HG03280 (cell line): ENCODE measurements around the gene MYO9A.

ENCODE experiments used
- ATAC-seq: cut with Tn5 transposase; IDR thresholded peaks from one replicate; pipeline ENCODE4 v1.9.1; 2021; ENCODE audit warnings: mild to moderate bottlenecking, moderate library complexity; ENCODE audit not compliant: unreplicated experiment

MYO9A gene, protein sequence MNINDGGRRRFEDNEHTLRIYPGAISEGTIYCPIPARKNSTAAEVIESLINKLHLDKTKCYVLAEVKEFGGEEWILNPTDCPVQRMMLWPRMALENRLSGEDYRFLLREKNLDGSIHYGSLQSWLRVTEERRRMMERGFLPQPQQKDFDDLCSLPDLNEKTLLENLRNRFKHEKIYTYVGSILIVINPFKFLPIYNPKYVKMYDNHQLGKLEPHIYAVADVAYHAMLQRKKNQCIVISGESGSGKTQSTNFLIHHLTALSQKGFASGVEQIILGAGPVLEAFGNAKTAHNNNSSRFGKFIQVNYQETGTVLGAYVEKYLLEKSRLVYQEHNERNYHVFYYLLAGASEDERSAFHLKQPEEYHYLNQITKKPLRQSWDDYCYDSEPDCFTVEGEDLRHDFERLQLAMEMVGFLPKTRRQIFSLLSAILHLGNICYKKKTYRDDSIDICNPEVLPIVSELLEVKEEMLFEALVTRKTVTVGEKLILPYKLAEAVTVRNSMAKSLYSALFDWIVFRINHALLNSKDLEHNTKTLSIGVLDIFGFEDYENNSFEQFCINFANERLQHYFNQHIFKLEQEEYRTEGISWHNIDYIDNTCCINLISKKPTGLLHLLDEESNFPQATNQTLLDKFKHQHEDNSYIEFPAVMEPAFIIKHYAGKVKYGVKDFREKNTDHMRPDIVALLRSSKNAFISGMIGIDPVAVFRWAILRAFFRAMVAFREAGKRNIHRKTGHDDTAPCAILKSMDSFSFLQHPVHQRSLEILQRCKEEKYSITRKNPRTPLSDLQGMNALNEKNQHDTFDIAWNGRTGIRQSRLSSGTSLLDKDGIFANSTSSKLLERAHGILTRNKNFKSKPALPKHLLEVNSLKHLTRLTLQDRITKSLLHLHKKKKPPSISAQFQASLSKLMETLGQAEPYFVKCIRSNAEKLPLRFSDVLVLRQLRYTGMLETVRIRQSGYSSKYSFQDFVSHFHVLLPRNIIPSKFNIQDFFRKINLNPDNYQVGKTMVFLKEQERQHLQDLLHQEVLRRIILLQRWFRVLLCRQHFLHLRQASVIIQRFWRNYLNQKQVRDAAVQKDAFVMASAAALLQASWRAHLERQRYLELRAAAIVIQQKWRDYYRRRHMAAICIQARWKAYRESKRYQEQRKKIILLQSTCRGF (N-terminal part only)

DNA sequence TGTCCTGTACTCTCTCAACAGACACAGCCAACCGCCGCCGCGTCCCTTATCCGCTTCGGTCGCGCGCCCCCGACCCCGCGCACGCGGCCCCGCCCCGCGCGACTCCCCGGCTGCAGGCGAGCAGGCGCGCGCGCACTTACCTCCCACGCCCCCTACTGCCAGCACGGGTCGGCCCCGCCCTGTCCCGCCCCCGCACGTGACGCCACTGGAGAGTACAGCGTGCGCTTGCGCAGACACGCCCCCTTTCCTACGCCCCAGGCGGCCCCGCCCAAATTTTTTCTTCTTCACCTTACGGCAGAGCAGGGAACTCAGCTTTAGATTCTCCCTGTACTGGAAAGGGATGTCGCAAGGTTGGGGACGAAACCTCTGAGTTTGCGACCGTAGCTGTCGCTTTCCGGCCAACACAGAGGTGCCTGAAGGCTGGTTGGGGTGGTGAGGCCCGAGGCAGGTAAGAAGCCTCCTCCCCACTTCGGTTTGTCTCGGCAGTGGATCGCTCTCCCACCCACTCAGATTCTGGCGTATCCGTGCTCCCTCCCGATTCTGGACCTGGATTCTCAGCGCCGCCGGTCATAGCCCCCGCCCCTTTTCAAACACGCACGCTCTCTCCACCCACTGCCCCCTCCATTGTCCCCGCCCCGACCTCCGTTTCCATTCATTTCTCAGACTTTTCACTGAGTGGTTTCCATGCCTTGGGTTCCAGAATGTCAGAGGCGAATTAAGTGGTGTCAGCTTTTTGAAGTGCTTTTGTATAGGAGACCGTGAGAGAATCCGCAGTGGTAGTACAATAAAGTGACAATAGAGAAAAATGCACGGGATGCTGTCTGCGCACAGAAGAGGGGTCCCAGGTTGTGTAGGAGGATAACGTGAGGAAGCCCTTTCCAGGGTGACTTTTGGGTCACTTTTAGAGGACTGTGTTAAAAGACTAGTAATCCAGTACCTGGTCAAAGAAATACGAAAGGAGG is at the start of gene MYO9A, which contains the start of gene SENP8:
TSS of gene MYO9A (minus strand) at position 134 of the 962 bp plus-strand sequence. CDS start 71,587 bp downstream, outside the sequence.
TSS of gene SENP8 (plus strand) at position 387 of the 962 bp plus-strand sequence. CDS start 21,221 bp downstream, outside the sequence.
- ATAC-seq: peak; percentile 65

DNA sequence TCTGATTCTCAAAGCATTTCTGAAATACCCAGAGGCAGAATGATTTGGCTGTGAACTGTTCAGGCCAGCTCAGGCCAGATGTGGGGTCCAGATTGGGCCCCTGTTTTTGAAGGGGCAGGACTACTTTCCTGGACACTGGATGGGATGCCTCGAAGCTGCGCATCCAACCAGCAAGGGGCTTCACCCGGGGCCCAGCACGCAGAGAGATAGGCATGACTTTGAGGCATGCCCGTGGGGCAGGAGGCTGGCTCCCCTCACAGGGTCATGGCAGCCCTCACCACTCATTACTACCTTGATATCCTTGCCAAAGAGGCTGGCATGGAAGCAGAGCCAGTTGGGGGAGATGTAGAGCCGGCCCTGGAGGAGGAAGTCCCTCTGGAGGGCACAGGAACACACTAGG is 49.5 kb upstream of the MYO9A start:
- ATAC-seq: no peak

DNA sequence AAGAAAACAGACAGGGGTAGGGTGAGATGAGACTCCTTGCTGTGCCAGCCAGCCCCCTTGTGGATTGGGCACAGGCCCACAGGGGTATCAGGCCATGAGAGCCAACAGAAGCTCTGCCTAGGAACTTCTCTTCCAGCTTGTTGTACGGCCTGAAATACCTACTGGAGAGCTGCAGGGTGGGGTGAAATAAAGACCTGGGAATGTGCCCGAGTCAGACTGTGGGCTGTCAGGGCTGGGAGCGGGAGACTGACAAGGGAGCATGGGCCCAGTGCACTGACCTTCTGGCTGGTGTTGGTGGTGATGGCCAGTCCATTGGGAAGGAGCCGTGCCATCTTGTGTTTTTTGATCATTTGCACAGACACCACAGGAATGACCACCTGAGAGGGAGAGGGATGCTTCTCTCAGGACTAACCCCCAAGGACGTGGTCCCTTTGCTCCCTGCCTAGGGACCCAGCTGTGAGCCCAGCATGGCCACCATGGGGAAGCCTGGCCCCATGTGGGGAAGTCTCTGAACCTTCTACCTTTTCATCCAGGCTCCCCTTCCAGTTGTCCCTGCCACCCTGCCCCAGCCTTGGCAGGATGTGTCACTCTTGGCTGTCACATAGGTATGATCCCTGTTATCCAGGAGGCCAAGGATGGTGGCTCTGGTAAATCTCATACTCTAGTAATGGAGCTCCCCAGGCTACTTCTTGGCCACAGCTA is 48.9 kb upstream of the MYO9A start:
- no peak for ATAC-seq

DNA sequence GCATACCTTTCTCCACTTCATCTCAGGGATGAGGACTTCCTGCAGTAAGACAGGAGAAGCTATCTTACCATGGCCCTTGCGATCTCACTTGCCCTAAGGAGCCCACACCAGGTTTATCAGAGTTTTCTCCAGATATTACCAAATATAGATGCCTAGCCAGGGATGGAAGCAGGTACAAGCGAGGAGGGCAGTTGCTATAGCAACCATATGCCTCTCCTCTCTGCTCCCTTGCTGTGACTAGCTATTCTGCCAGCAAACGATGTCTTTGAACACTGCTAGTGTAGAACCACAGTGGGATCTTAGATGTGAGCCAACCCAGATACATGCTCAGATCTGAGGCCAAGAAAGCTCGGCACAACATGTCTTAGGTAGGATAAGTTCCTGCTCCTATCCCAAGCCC is 45.8 kb upstream of the MYO9A start:
- no peak for ATAC-seq

DNA sequence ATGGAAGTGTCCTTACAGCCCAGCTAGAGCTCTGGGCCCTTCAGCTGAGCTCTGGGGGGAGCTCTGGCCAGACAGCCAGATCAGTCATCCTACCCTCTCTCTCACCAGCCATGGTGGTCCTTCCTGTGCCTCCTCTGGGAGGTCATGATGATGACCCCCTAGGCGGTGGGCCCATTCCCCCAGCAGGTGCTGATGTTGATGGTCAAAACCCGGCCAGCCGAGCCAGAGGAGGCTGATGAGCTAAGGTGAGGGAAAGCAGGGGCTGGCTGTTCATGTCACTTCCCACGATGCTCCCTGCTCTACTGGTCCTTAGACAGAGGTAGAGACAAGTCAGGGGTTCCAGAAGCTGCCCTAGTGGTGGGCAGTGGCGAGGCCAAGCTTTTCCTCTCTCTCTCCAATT is 44.6 kb upstream of the MYO9A start:
- ATAC-seq: no peak

DNA sequence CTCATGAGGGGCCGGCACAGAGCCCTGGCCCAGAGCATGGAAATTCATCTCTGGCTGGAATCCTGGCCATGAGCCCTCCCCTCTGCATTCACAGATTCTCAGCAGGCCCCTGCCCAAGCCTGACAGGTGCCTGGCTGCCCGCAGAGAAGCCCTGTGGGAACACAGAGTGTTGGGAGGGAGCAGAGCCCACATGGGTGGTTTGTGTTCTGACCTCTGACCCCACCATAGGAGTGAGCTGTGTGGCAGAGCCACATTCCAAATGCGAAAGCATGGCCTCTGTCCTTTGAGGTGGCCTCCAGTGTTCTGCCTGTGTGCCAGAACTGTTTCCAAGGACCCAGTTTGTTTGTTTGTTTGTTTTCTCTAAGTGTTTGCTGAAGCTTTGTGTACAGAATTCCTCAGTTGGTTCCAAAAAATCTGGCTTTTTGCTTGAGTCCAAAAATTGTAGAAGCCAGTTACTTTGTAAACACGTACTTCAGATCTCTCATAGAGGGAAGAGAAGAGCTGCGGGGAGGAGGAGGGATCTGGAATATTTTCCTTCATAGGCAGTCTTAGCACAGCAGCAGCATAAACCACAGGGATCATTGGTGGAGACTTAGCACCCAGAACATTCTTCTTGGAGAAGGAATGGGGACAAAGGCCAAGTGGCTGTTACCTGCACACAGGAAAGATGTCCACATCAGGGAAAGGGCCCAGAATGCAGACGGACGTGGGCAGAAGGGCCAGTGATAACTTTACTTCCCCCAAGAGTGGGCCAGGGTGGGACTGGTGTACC is 43.6 kb upstream of the MYO9A start:
- no peak for ATAC-seq

DNA sequence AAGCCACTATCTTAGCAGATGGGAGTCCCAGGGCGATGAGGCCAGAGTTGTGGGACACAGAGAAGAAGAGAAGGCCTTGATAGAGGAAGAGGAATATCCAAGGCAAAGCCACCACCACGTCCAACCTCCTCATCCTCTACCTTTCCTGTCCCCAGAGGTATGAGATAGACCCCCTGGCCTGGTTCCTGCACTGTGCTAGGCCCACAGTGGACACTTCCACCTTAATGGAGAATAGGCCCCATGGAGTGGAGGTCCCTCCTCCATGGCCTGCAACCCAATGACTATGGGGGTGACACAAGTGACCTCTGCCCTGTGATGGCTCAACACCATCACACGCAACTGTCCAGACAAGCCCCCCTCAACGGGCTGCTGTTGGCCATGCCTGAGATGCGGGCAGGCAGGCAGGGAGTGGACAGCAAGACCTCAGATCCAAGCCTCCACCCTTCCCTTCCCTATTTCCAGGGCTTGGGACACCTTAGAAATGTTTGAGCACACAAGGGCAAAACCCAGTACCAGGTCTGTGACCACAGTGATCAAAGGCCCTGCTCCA is 42.8 kb upstream of the MYO9A start:
- no peak for ATAC-seq

DNA sequence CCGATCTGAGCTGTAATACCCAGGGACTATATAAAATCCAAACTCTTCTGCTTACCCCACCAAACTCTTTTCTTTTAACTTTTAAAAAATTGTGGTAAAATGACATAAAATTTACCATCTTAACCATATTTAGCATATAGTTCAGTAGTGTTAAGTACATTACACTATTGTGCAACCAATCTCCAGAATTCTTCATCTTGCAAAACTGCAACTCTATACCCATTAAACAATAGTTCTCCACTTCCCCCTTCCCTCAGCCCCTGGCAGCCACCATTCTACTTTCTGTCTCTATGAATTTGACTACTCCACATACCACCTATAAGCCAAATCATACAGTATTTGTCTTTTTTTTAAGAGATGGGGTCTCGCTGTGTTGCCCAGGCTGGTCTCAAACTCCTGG is 39.0 kb upstream of the MYO9A start:
- ATAC-seq: no peak

DNA sequence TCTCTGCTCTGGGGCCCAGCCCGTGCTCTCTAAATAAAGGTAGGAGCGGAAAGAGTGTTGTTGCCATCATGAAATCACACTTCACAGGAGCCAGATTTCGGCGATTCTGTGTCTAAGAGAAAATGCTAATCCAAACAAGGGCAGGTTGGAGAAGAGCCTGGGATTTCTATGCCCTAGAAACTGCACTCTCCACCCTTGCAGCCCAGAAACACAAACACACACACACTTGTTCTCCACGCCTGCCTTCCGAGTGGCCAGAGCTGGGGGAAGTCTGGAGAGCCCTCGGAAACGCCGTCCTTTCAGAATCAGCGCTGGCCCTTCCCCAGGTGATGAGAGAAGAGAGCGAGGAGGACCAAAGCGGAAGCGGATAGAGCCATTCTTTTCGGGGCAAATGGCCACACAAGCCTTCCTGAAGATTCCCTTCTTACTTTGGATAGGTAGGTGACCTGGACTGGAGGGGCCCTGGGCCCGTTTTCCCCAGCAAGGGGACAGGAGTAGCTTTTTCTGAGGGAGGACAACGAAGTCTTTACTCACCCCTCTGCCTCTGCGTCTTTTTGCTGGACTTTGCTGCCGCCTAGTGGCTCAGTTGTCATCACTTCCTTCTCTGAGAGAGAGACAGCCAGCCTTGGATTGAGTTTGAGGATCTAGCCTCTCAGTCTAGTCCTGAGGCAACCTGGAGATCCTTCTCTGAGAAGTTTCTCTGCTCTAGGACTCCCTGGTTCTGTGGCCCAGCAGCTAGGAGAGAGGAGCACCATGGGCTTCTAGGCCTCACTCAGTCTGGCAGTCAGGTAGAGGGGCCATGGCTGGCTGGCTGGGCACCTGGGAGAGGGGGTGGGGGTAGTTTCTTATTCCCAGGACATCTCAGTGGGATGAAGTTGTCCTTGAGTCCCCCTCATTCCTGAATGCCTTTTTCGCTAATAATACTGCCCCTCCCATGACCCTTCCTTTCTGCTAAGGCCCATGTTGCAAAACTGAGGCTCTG is 38.0 kb upstream of the MYO9A start:
- ATAC-seq: no peak

DNA sequence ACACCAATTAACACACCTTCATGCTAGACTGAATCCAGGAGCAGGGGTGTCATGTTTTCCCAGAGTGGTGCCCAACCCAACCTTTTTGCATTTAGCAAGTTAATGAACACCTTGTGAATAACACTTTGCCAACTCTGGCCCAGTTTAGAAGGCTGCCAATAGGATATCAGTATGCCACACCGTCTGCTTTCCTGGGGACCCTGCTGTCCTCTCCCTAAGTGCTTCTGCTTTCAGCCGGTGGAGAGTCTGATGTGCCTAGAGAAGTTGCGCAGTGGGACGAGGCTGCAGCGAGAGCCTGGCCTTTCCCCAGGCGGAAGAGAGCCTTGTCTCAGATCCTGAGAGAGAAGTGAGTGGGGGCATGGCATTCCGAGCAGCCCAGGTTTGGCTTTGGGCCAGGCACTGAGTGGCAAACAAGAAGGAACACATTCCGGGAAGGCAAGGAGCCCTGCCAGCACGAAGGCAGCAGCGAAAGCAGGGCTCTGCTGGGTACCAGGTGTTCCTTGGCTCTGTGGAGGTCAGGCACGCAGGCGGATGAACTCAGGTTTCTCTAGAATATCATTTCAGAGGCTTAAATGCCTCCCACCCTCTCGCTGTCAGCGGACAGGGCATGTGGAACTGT is 37.2 kb upstream of the MYO9A start:
- no peak for ATAC-seq

DNA sequence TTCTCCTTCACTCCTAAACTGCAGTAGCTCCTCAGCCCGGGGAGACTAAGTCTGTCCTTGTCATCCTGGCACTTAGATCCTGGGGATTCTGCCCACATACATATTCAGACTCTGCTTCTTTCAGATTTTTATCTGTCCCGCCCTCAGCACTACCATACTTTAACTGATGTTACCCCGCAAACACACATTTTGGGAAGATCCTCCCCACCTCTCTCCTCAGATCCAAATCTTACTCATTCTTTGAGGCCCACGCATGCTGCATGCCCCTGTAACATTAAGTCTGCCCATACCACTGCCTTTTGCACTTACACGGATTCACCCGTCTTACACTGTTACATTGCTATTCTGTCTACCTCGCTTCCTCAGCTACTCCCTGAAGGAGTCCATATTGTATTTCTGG is 36.4 kb upstream of the MYO9A start:
- no peak for ATAC-seq

DNA sequence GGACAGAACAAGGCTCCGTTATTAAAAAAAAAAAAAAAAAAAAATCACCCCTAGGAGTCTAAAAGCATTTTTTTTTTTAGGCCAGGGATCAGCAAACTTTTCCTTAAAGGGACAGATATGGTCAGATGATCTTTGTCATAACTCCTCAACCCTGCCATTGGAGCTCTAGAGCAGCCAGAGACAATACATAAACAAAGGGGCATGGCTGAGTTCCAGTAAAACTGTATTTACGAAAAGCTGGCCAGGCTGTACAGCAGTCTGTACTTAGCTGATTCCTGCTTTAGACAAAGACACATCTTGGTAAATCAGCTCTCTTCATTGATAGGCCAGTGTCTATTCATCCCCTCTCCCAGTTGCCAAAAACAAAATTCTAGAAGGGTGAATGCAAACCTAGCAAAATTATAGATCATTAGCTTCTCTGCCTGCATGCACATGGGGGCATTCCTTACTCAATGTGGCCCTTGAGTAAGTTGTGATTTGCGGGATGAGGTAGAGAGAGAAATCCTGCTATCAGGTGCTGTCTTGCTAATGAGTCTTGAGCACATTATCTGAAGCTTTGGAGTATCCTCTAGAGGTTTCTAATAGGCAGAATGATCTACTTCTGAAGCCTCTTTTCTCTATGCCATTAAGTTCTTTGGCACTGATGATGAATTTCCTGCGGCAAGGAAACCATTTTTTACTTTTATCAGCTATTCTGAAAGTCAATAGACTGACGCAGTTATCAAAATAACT is 35.5 kb upstream of the MYO9A start:
- ATAC-seq: no peak

DNA sequence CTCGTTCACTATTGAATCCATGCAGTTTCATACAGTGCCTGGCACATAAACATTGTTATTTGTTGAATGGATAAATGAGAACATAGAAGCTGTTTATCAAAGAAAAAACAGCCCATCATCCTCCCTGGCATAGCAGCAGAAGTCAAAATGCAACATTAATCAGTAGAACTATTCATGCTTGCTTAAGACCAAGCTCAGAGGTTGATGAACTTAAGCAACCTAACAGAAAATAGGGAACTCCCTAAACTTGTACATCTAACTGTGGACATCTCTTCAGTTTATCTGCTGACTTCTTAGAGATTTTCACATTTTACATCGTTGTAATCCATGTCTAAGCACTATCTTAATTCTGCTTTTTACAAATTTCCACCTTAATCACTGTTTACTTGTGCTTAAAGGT is 29.5 kb upstream of the MYO9A start:
- ATAC-seq: no peak

DNA sequence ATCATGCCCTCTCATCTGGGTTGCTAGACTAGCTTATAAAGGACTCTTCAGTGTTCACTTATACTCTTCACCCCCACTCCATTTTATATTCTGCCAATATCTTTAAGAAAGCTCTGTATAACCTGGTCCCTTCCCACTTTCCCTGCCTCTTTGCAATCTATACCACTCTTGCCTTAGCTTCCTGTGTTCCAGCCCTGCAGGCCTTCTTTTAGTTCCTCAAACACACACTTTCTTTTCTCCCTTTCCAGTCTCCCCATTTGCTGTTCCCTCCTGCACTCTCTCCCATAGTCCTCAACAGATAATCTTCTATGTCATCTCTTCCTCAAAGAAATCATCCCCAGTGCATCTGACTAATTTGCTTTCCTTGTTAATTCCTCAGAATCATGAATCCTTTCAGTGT is 29.0 kb upstream of the MYO9A start:
- no peak for ATAC-seq

DNA sequence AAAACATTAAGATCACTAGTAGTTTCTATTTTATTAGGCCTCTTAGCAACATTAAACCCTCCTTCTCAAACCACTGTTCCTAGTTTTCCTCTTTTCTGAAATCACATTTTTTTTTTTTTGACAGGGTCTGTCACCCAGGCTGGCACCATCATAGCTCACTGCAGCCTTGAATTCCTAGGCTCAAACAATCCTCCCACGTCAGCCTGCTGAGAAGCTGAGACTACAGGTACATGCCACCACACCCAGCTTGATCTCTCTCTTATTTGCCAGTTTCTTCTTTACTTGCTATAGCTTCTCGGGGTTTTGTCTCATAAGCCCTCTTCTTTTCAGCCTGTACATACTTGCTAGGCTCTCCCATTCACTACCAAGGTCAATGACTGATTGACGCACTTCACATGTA is 28.3 kb upstream of the MYO9A start:
- ATAC-seq: no peak
